ENCODE results near the gene EVPL.
"Not testable (repeated sequence)": the region's sequence is repeated elsewhere in the genome, so short reads cannot be mapped to it uniquely, and the experiment has no call there.

The EVPL gene

GRCh38 chr17:75995385-75995925 lies 31.7 kb downstream of the EVPL start:
- no peak for DNase-seq

GRCh38 chr17:75994802-75995370 lies 32.2 kb downstream of the EVPL start:
- no peak for DNase-seq

- no peak for DNase-seq
Measured at GRCh38 chr17:75991396-75991795, 35.7 kb downstream of the EVPL start.

- no peak for DNase-seq
Measured at GRCh38 chr17:75987041-75987440, 40.1 kb downstream of the EVPL start.

- DNase-seq, result no peak
Measured at GRCh38 chr17:75985986-75986385, 41.1 kb downstream of the EVPL start.

- DNase-seq, result no peak
Measured at GRCh38 chr17:75983501-75984181, 43.5 kb downstream of the EVPL start.

- DNase-seq, result no peak
Measured at GRCh38 chr17:75981019-75981615, 46.0 kb downstream of the EVPL start.

GRCh38 chr17:75980188-75981018 lies 46.7 kb downstream of the EVPL start:
- peak; percentile 17 for DNase-seq

- DNase-seq, result no peak
Measured at GRCh38 chr17:75979705-75980187, 47.4 kb downstream of the EVPL start.

GRCh38 chr17:75978938-75979704 lies 48.0 kb downstream of the EVPL start, which contains the start of the genes ACOX1 and TEN1:
TSS of gene ACOX1 (minus strand) at chr17:75979166. CDS start at chr17:75979073, 93 bp downstream.
TSS of gene TEN1 (plus strand) at chr17:75979240. CDS start at chr17:75986193, 6,953 bp downstream.
- DNase-seq, result peak; percentile 96

- no peak for DNase-seq
Measured at GRCh38 chr17:75976175-75976848, 50.8 kb downstream of the EVPL start.

GRCh38 chr17:75975757-75976174 lies 51.3 kb downstream of the EVPL start:
- DNase-seq, result no peak

- not testable (repeated sequence) for DNase-seq
Measured at GRCh38 chr17:75975187-75975586, 51.9 kb downstream of the EVPL start.

- DNase-seq, result no peak
Measured at GRCh38 chr17:75970626-75971025, 56.5 kb downstream of the EVPL start.

GRCh38 chr17:75970011-75970523 lies 57.0 kb downstream of the EVPL start:
- DNase-seq, result no peak

- DNase-seq, result not testable (repeated sequence)
Measured at GRCh38 chr17:75969044-75969443, 58.1 kb downstream of the EVPL start.

- DNase-seq, result no peak
Measured at GRCh38 chr17:75965468-75965867, 61.6 kb downstream of the EVPL start.

GRCh38 chr17:75959839-75960511 lies 67.1 kb downstream of the EVPL start:
- no peak for DNase-seq

GRCh38 chr17:75959051-75959838 lies 67.9 kb downstream of the EVPL start:
- DNase-seq, result no peak

Data from NCI-H2029 (cell line).